SK-N-SH treated with all-trans-retinoic acid at 6 μM for 48 hours (cell line): ENCODE measurements around the gene CD300LB.

Experiments used
- ATAC-seq: fragments of 200-7000 bp; cut with Tn5 transposase; 3 replicates; pipeline ENCODE4 v1.9.1; 2020; ENCODE audit warnings: mild to moderate bottlenecking, moderate library complexity
- ARNTL ChIP-seq: fragments of 450-650 bp; formaldehyde crosslinking; IDR thresholded peaks from 2 replicates; pipeline ENCODE4 v1.5.0; 2020; ENCODE audit warnings: low read depth, mild to moderate bottlenecking, moderate library complexity, borderline replicate concordance
- BACH2 ChIP-seq: fragments of 250-450 bp; sonication (Bioruptor Pico); IDR thresholded peaks from 2 replicates; pipeline ENCODE4 v1.9.0; 2021; ENCODE audit warnings: mild to moderate bottlenecking, borderline replicate concordance
- CSDC2 ChIP-seq: fragments of 250-450 bp; sonication (Bioruptor Pico); IDR thresholded peaks from 2 replicates; pipeline ENCODE4 v1.5.0; 2020; ENCODE audit warnings: mild to moderate bottlenecking, moderate library complexity
- GLIS3 ChIP-seq: fragments of 250-450 bp; sonication (Bioruptor Pico); IDR thresholded peaks from 2 replicates; pipeline ENCODE4 v1.5.0; 2020; ENCODE audit warnings: mild to moderate bottlenecking, moderate library complexity
- ISL1 ChIP-seq: fragments of 250-450 bp; sonication (Bioruptor Pico); IDR thresholded peaks from 2 replicates; pipeline ENCODE4 v2.1.2; 2022; ENCODE audit warnings: mild to moderate bottlenecking, moderate library complexity
- OSR1 ChIP-seq: fragments of 250-450 bp; sonication (Bioruptor Pico); IDR thresholded peaks from 2 replicates; pipeline ENCODE4 v1.8.0; 2022; ENCODE audit warnings: moderate library complexity, mild to moderate bottlenecking, inconsistent platforms
- POU6F1 ChIP-seq: fragments of 250-450 bp; sonication (Bioruptor Pico); IDR thresholded peaks from 2 replicates; pipeline ENCODE4 v1.8.0; 2021; ENCODE audit warnings: low read depth, mild to moderate bottlenecking, moderate library complexity, borderline replicate concordance
- PPARA ChIP-seq: fragments of 250-450 bp; sonication (Bioruptor Pico); IDR thresholded peaks from 2 replicates; pipeline ENCODE4 v1.5.0; 2020; ENCODE audit warnings: mild to moderate bottlenecking, borderline replicate concordance
- RARB ChIP-seq: fragments of 250-450 bp; sonication (Bioruptor Pico); IDR thresholded peaks from 2 replicates; pipeline ENCODE4 v1.8.0; 2021; ENCODE audit warnings: mild to moderate bottlenecking, moderate library complexity
- SNAI2 ChIP-seq: fragments of 250-450 bp; sonication (Bioruptor Pico); IDR thresholded peaks from 2 replicates; pipeline ENCODE4 v1.5.0; 2020; ENCODE audit warnings: mild to moderate bottlenecking, moderate library complexity
- ZC3H10 ChIP-seq: fragments of 250-450 bp; sonication (Bioruptor Pico); IDR thresholded peaks from 2 replicates; pipeline ENCODE4 v1.5.1; 2021; ENCODE audit warnings: mild to moderate bottlenecking, moderate library complexity
- ZFP3 ChIP-seq: fragments of 250-450 bp; sonication (Bioruptor Pico); IDR thresholded peaks from 2 replicates; pipeline ENCODE4 v1.5.0; 2020; ENCODE audit warnings: mild to moderate bottlenecking, moderate library complexity
- ZFP30 ChIP-seq: fragments of 450-650 bp; formaldehyde crosslinking; IDR thresholded peaks from 2 replicates; pipeline ENCODE4 v1.5.0; 2022; ENCODE audit warnings: mild to moderate bottlenecking, moderate library complexity
- ZNF565 ChIP-seq: fragments of 450-650 bp; formaldehyde crosslinking; conservative IDR thresholded peaks from 2 replicates; pipeline ENCODE4 v1.5.0; 2020; ENCODE audit warnings: low read depth, mild to moderate bottlenecking, moderate library complexity
- ZNF70 ChIP-seq: fragments of 450-650 bp; formaldehyde crosslinking; IDR thresholded peaks from 2 replicates; pipeline ENCODE4 v1.5.0; 2020; ENCODE audit warnings: mild to moderate bottlenecking, moderate library complexity
- ZNF8 ChIP-seq: fragments of 450-650 bp; formaldehyde crosslinking; IDR thresholded peaks from 2 replicates; pipeline ENCODE4 v1.5.0; 2020; ENCODE audit warnings: mild to moderate bottlenecking, moderate library complexity
- TF ChIP-seq, protein P1 (sequence below): fragments of 250-450 bp; sonication (Bioruptor Pico); IDR thresholded peaks from 2 replicates; pipeline ENCODE4 v1.8.0; 2020; ENCODE audit warnings: mild to moderate bottlenecking, moderate library complexity, borderline replicate concordance
- TF ChIP-seq, protein P2 (sequence below): fragments of 250-450 bp; sonication (Bioruptor Pico); IDR thresholded peaks from 2 replicates; pipeline ENCODE4 v1.5.0; 2020; ENCODE audit warnings: mild to moderate bottlenecking, moderate library complexity
- TF ChIP-seq, protein P3 (sequence below): fragments of 250-450 bp; sonication (Bioruptor Pico); IDR thresholded peaks from 2 replicates; pipeline ENCODE4 v1.5.1; 2021; ENCODE audit warnings: mild to moderate bottlenecking, moderate library complexity
- TF ChIP-seq, protein P4 (sequence below): fragments of 250-450 bp; sonication (Bioruptor Pico); IDR thresholded peaks from 2 replicates; pipeline ENCODE4 v1.5.1; 2020; ENCODE audit warnings: low read depth, mild to moderate bottlenecking, moderate library complexity

The CD300LB gene

GRCh38 chr17:74542166-74542565, 10.9 kb upstream of the CD300LB start:
- ATAC-seq: no peak
- TF ChIP-seq ARNTL (CRISPR knock-in tag): no peak
- TF ChIP-seq, protein P1, sequence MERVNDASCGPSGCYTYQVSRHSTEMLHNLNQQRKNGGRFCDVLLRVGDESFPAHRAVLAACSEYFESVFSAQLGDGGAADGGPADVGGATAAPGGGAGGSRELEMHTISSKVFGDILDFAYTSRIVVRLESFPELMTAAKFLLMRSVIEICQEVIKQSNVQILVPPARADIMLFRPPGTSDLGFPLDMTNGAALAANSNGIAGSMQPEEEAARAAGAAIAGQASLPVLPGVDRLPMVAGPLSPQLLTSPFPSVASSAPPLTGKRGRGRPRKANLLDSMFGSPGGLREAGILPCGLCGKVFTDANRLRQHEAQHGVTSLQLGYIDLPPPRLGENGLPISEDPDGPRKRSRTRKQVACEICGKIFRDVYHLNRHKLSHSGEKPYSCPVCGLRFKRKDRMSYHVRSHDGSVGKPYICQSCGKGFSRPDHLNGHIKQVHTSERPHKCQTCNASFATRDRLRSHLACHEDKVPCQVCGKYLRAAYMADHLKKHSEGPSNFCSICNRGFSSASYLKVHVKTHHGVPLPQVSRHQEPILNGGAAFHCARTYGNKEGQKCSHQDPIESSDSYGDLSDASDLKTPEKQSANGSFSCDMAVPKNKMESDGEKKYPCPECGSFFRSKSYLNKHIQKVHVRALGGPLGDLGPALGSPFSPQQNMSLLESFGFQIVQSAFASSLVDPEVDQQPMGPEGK (CRISPR knock-in tag): no peak
- TF ChIP-seq, all 23 proteins: peak for 0

DNA sequence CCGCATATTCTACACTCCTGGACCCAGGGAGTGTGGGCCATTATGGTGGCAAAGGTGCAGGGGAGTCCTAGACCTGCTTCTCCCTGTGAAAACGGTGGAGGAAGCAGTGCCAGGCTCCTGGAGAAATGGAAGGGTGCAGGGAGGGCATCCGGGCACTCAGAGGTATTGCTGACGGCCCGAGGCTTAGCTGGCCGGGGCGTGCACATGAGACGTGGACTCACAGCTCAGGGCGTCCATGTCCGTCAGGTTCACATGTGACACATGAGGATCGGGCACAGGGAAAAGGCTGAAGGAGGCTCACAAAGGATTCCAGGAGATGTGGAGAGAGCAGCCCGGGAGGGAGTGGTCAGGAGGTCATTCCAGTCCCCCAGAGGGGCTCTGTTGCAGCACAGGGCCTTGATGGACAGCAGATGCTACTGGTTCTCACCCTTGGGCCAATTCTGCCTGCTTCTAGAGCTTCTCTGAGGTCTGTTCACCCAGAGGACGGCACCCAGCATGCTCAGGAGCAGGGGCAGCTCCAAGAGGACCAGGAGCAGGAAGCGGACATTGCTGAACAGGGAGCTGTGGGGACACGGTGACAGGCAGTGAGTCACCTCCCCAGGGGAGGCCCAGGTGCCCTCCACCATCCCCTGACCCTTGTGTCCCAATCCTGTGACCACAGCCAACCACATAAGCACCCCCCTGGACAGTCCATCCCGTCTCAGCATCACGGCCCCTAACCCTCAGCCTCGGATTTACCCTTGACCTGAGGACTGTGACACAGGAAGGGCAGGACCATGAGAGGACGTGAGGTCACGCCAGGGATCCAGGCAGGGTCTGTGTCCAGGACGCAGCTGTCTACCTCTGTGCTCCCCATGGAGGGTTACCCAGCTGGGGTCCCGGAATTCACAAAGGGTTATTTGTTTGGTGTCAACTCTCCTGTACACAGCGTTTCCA, 10.2 kb upstream of the CD300LB start:
- no peak for ATAC-seq
- TF ChIP-seq, protein P1 (CRISPR knock-in tag): no peak
- TF ChIP-seq RARB (CRISPR knock-in tag) (no peak), ZC3H10 (CRISPR knock-in tag) (no peak), ZFP3 (CRISPR knock-in tag) (no peak), POU6F1 (CRISPR knock-in tag) (no peak), CSDC2 (CRISPR knock-in tag) (no peak), SNAI2 (no peak), ZNF565 (no peak), PPARA (no peak), BACH2 (CRISPR knock-in tag) (no peak), ZNF8 (CRISPR knock-in tag) (no peak), ISL1 (CRISPR knock-in tag) (no peak), GLIS3 (CRISPR knock-in tag) (no peak)
- TF ChIP-seq, protein P2, sequence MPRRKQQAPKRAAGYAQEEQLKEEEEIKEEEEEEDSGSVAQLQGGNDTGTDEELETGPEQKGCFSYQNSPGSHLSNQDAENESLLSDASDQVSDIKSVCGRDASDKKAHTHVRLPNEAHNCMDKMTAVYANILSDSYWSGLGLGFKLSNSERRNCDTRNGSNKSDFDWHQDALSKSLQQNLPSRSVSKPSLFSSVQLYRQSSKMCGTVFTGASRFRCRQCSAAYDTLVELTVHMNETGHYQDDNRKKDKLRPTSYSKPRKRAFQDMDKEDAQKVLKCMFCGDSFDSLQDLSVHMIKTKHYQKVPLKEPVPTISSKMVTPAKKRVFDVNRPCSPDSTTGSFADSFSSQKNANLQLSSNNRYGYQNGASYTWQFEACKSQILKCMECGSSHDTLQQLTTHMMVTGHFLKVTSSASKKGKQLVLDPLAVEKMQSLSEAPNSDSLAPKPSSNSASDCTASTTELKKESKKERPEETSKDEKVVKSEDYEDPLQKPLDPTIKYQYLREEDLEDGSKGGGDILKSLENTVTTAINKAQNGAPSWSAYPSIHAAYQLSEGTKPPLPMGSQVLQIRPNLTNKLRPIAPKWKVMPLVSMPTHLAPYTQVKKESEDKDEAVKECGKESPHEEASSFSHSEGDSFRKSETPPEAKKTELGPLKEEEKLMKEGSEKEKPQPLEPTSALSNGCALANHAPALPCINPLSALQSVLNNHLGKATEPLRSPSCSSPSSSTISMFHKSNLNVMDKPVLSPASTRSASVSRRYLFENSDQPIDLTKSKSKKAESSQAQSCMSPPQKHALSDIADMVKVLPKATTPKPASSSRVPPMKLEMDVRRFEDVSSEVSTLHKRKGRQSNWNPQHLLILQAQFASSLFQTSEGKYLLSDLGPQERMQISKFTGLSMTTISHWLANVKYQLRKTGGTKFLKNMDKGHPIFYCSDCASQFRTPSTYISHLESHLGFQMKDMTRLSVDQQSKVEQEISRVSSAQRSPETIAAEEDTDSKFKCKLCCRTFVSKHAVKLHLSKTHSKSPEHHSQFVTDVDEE (CRISPR knock-in tag): no peak
- TF ChIP-seq, protein P3, sequence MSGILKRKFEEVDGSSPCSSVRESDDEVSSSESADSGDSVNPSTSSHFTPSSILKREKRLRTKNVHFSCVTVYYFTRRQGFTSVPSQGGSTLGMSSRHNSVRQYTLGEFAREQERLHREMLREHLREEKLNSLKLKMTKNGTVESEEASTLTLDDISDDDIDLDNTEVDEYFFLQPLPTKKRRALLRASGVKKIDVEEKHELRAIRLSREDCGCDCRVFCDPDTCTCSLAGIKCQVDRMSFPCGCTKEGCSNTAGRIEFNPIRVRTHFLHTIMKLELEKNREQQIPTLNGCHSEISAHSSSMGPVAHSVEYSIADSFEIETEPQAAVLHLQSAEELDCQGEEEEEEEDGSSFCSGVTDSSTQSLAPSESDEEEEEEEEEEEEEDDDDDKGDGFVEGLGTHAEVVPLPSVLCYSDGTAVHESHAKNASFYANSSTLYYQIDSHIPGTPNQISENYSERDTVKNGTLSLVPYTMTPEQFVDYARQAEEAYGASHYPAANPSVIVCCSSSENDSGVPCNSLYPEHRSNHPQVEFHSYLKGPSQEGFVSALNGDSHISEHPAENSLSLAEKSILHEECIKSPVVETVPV (CRISPR knock-in tag): no peak
- TF ChIP-seq, protein P4, sequence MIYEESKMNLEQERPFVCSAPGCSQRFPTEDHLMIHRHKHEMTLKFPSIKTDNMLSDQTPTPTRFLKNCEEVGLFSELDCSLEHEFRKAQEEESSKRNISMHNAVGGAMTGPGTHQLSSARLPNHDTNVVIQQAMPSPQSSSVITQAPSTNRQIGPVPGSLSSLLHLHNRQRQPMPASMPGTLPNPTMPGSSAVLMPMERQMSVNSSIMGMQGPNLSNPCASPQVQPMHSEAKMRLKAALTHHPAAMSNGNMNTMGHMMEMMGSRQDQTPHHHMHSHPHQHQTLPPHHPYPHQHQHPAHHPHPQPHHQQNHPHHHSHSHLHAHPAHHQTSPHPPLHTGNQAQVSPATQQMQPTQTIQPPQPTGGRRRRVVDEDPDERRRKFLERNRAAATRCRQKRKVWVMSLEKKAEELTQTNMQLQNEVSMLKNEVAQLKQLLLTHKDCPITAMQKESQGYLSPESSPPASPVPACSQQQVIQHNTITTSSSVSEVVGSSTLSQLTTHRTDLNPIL (CRISPR knock-in tag): no peak

DNA sequence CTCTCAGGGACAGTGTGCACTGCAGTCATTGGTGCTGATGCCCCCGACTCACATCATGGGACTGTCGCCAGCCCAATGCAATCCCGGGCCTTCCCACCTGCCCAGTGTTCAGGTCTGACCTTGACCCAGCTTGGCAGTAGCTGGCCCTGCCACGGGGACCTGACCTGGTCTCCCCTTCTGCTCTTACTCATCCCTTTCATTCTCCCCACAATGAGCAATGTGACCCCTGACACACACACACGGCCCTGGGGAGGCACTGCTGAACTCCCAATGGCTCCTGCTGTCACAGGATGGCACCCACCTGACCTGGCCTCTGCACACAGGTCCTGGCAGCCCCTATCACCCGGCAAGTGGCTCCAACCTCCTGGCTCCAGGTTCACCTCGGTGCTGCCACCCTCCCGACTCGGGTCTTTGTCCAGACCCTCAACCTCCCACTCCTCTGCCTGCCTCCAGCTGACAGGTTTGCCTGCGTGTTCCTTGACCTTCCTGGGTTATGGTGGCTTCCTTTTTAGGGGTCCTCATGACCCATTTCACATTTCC, 8.1 kb upstream of the CD300LB start:
- ATAC-seq: no peak
- TF ChIP-seq BACH2 (CRISPR knock-in tag) (no peak), ZFP30 (CRISPR knock-in tag) (no peak), ZNF8 (CRISPR knock-in tag) (no peak), PPARA (no peak), ARNTL (CRISPR knock-in tag) (no peak), SNAI2 (no peak), OSR1 (CRISPR knock-in tag) (no peak), ZNF70 (CRISPR knock-in tag) (no peak)
- TF ChIP-seq, all 23 proteins: peak for 0
